GM19240 (cell line): ENCODE results near the gene LRRC27.
"Not testable (repeated sequence)": the region's sequence is repeated elsewhere in the genome, so short reads cannot be mapped to it uniquely, and the experiment has no call there.

ENCODE experiments used
- DNase-seq: peaks from one replicate; pipeline ENCODE4 v3.0.0; 2011; ENCODE audit warnings: low spot score; ENCODE audit not compliant: insufficient read length

LRRC27 gene

GRCh38 chr10:132331601-132332432, at the start of gene LRRC27:
Gene LRRC27, plus strand, starts transcription at chr10:132332193. Its CDS starts 1,332 bp downstream, at chr10:132333525.
- DNase-seq, result peak; percentile 89

- DNase-seq, result no peak
Measured at GRCh38 chr10:132282667-132283603, 49.1 kb upstream of the LRRC27 start.

DNA sequence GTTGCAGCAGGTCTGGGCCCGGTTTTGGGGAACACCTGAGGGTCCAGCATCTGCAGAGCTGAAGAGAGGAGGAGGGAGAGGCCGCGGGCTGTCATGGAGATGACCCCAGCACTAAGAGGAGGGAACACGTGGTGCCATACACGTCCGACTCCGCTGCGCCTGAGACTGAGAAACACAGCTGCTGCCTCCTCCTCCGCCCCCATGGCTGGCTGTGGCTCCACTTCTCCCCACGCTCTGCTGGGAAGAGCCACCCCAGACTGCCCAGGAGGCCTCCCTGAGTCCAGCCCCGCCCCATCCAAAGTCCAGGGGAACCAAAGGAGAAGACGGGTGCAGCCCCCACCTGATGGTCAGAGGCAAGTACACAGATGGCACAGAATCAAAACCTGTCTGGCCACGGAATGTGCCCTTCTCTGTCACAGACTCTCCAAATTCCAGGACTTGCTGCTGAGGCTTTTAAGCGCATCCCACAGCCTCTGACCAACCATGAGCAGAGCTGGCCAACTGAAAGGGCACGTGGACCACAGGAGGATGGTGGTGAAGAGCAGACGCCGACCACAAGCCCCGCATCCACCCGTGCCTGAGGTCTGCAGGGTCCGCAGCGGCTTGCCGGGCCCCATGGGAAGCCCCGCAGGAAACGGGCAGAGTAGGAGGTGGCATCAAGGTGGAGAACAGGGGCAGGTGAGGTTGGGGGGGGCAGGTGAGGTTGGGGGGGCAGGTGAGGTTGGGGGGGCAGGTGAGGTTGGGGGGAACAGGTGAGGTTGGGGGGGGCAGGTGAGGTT, 48.2 kb upstream of the LRRC27 start:
- no peak for DNase-seq

DNA sequence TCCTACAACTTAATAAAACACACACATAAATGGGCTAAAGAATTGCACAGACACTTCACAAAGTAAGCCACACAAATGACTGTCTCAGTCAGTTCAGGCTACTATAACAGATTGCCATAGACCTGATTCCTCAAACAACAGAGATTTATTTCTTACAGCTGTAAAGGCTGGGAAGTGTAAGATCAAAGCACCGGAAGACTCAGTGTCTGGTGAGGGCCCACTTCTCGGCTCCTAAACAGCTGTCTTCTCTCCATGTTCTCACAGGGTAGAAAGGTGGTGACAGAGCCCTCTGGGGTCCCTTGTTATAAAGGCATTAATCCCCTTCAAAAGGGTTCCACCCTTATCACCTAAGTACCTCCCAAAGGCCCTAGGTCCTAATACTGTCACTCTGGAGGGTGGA, 42.6 kb upstream of the LRRC27 start:
- DNase-seq, result no peak

DNA sequence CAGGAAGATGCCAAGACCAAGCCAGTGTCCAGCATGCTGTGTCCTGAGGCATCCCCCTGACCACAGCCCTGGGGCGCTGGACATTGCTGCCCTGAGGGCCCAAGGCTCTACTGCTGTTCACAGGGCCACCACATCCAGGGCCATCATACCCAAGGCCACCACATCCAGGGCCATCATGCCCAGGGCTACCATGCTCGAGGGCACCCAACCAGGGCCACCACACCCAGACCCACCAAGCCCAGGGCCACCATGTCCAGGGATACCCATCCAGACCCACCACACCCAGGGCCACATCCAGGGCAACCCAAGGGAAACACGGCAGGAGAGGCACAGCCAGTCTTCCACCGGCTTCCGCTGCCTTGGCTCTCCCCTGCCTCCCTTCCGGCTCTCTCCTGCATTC, 41.4 kb upstream of the LRRC27 start:
- DNase-seq, result no peak

DNA sequence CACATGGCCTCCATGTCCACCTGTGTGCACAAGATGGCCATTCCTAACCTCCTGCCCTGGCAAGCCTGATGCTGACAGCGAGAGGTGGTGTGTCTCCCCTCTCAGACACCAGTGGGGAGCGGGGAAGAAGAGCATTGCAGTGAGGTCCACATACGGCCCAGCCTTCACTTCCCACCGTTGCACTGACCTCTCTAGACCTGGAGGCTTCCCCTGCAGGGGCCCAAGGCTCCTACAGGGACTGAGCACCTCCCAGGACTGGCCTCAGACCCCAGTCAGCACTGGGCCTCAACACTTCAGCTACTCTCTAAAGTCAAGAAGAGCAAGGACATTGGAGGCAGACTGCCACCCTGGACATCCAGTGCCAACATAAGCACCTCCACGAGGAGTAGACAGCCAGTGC, 40.2 kb upstream of the LRRC27 start:
- DNase-seq, result no peak

GRCh38 chr10:132292287-132293200, 39.4 kb upstream of the LRRC27 start:
- no peak for DNase-seq

GRCh38 chr10:132293201-132293812, 38.7 kb upstream of the LRRC27 start:
- no peak for DNase-seq

DNA sequence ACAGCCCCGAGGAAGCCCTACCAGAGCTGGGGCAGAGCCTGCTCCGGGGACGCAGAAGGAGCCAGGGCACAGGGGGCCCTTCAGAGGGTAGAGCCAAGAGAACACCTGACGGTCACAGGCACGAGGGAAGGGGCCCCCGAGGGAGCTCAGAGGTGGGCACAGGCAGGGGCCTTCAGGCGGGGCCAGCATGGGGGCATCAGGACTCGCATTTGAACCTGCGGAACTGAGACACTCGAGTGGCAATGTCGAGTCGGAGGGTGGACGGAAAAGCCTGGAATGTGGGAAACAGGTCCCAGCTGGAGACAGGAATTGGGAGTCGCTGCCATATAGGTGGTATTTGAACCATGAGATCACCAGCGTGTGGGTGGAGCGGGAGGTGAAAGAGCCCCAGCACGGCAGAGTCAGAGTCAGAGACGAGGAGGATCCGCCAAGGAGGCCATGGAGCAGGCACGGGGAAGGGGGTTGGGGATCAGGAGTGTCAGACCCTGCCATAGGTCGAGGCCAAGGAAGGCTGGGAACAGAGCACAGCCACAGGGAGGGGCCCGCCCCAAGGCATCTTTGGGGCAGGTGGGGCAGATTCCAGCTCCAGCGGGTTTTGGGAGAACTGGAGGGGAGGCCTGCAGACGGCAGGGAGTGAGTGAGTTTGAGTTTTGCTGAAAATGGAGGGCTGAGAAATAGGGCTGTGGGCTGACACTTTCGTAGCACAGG, 38.0 kb upstream of the LRRC27 start:
- no peak for DNase-seq

DNA sequence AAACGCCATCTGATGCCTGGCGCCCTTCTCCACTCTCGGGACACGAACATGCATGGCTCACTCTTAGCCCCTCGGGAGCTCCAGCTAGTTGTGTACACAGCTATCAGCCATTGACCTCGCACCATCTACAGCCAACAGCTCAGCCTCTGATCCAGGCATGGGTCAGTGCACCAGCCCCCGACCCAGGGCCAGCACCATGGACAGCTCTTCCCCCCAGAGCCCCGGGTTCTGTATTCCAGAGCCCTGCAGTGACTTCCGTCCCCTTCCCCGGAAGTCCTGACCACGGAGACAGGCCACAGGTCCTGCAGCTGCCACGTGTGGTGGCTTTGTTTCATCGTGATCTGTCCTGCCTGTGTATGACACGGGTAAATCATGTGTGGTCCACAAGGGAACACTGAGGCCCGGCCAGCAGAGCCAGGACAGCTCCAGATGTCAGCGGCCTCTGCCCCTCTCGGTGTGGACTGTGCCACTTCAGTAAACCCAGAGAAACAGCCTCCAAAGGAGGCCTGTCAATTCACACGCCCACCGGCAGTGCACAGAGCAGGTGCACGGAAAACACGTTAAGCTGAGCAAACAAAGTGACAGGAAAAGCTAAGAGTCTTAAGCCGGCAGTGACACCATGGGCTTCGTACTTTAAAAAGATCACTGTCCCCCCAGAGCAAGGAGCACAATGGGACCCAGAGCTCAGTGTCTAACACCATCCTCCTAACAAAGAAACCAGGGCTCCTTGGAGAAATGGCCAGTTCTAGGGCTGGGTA, 37.3 kb upstream of the LRRC27 start:
- no peak for DNase-seq

DNA sequence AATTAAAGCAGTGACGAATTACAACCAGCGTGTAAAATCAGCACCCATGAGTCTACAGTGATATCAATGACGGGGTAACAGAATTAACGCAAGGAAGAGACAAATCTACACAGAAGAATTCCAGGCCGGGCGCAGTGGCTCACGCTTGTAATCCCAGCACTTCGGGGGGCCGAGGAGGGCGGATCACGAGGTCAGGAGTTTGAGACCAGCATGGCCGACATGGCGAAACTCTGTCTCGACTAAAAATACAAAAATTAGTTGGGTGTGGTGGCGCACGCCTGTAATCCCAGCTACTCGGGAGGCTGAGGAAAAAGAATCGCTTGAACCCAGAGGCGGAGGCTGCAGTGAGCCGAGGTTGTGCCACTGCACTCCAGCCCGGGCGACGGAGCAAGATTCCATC, 36.5 kb upstream of the LRRC27 start:
- not testable (repeated sequence) for DNase-seq

DNA sequence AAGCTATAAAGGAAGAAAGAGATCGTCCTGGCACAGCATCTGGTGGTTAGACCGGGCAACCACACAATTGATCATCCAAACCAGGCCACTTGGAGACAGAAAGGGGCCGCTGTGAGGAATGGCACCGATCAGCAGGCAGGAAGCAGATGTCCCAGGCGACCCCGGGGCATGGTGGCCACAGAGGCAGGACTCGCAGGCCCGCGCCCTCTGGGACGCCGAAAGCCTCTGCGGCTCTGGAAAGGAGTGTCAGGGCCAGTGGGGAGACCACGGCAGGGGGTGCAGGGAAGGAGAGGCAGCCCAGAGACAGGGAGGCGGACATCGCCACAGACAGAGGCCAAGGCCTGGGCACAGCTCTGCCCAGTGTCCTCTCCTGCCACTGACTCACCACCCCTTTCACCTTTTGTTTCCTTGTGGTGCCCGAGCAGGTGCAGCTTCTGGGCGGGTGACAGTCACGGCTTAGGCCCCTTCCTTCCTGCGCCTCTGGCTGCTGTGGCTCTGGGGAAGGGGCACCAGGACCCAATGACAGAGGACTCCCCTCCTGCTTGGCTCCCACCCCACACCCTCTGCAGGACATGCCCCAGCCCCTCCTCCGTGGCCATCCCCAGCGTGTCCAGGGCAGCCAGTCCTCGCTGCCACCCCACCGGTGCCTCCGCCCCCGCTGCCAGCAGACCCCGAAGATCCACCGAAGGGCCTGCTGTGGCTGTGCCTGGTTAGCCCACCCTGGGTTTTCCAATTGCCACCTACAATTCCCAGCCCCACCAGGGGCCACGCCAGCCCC, 35.1 kb upstream of the LRRC27 start:
- DNase-seq, result no peak

- DNase-seq, result no peak
Measured at GRCh38 chr10:132297526-132297925, 34.5 kb upstream of the LRRC27 start.

DNA sequence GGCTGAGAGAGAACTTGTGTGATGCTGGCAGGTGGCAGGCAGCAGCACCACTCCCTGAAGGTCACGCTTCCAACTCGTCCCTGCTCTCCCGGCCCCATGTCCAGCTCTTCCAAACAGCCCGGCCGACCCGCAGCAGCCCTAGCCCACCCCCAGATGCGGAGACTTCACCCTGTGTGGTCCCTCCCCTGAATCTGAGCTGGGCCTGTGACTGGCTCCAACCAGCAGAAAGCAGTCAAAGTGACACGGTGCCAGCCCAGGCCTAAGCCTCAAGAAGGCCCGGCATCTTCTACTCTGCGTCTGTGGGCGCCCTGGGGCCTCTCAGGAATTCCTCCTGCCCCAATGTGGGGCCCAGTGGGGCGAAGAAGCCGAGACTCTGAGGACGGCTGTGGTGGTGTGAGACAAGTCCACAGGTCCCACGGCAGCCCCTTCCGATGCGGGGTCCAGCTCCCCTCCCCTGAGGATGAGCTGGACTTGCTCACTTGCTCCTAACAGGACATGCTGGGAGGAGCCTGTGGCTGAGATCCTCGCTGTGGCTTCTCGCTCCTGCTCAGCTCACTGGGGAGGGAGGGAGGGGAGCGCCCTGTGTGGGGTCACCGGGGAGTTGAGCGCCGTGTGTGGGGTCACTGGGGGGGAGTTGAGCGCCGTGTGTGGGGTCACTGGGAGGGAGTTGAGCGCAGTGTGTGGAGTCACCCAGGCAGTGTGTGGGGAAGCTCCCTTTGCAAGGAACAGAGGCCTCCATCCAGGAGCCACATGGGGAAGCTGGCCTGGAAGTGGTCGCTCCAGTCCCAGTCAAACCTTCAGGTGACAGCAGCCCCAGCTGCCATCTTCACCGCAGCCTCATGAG, 33.7 kb upstream of the LRRC27 start:
- no peak for DNase-seq

- DNase-seq, result no peak
Measured at GRCh38 chr10:132299371-132300336, 32.3 kb upstream of the LRRC27 start.

DNA sequence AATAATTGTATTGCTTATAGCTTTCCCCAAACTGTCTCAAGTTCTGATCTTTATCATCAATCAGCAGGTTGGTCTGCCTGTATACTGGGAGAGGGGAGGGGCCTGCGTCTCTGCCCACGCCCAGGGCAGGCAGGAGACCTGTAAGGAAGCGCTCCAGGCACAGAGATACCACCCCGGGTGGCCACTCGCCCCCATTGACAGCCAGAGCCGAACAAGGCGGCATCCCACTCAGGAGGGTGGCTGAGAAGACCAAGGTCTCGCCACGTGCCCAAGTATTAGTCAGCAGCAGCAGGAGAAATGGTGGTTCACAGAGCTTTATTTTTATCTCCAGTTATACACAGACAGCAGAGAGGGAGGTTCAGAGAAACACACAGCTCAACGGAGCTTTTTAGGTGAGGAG, 31.4 kb upstream of the LRRC27 start:
- DNase-seq, result no peak
